ENCODE measurements around the gene SENP3. TPM values are rescaled to one million over a fixed set of nuclear protein-coding genes. Genes with fewer than 3 reads are reported as not detected.

The SENP3 gene
- total RNA-seq, 2 donors from 2014 or later = 71.5 to 82.3 TPM

DNA sequence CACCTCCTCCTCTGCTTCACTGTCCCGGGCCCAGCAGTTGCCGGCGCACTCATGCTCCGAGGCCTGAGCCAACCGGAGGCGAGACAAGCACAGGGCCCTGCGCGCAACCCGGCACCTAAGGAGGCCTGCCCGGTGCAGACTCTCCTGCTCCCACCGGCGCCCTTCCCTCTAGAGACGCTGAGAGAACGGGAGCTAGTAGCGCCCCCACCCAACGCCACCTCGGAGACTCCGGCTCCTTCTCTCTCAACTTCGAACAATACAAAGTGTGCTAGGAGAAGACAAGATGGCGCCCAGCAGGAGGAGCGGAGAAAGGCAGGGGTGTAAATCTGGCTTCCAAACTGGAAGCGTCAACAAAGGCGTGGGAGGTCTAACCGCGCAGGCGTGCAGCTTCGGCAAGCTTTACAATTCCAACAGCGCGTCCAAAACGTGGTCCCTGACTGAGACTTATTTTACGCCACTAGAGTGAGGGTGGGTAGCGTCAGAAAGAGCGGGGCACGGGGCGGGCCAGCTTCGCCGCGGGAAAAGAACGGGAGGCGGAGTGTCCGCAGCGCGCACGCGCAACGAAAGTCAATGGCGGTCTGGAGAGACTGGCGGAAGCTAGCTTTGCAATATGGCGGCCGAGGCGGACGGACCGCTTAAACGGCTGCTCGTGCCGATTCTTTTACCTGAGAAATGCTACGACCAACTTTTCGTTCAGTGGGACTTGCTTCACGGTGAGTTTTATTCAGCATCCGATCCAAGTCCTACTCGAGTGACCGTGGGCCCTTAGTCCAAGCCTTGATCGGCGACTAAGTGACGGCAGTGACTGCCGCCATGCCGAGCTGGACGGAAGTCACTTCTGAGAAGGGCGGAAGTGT lies 21.8 kb downstream of the SENP3 start, which contains the start of gene MPDU1:
Gene MPDU1, plus strand, starts transcription at position 600 of the 857 bp plus-strand sequence. Its CDS starts 11 bp downstream, at position 611.
- H3K4me1 ChIP-seq (ENCODE audit: control insufficient read depth, insufficient read depth, low read length) = peaks cover 3% of the 10 kb centered on the region
- DNase-seq = peak; percentile 99
- peaks cover 14% of the 10 kb centered on the region for H3K4me1 Mint-ChIP-seq
- TF ChIP-seq, protein P1, sequence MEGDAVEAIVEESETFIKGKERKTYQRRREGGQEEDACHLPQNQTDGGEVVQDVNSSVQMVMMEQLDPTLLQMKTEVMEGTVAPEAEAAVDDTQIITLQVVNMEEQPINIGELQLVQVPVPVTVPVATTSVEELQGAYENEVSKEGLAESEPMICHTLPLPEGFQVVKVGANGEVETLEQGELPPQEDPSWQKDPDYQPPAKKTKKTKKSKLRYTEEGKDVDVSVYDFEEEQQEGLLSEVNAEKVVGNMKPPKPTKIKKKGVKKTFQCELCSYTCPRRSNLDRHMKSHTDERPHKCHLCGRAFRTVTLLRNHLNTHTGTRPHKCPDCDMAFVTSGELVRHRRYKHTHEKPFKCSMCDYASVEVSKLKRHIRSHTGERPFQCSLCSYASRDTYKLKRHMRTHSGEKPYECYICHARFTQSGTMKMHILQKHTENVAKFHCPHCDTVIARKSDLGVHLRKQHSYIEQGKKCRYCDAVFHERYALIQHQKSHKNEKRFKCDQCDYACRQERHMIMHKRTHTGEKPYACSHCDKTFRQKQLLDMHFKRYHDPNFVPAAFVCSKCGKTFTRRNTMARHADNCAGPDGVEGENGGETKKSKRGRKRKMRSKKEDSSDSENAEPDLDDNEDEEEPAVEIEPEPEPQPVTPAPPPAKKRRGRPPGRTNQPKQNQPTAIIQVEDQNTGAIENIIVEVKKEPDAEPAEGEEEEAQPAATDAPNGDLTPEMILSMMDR (conservative IDR thresholded peaks at IDR 0.05) = no peak
- no peaks in the 10 kb centered on the region for H3K27me3 ChIP-seq (ENCODE audit: control insufficient read depth, insufficient read depth, low read length, poor library complexity, severe bottlenecking)
- peak within 1 kb of the TSS; percentile 100 for H3K27ac Mint-ChIP-seq
- peaks cover 24% of the 10 kb centered on the region for H3K36me3 Mint-ChIP-seq (ENCODE audit: low read depth)
- peaks cover 36% of the 10 kb centered on the region for H3K36me3 ChIP-seq (ENCODE audit: control insufficient read depth, insufficient read depth, low read length)
- peak within 1 kb of the TSS; percentile 98 for H3K27ac ChIP-seq (ENCODE audit: low read depth, low read length)
- no peaks in the 10 kb centered on the region for H3K9me3 Mint-ChIP-seq
- H3K9ac ChIP-seq (ENCODE audit: extremely low read depth, low read length, poor library complexity, severe bottlenecking) = peak within 1 kb of the TSS; percentile 95
- peak within 1 kb of the TSS; percentile 90 for H3K4me3 ChIP-seq (ENCODE audit: low read length)
- no peaks in the 10 kb centered on the region for H3K27me3 Mint-ChIP-seq (ENCODE audit: insufficient read depth)
- H3K4me3 Mint-ChIP-seq = peak within 1 kb of the TSS; percentile 79
- no peaks in the 10 kb centered on the region for H3K9me3 ChIP-seq (ENCODE audit: control insufficient read depth, low read length)
- 38 to 49% methylated on average over 53 to 69 of the region's 69 CpGs for WGBS, 2 experiments (ENCODE audit: insufficient coverage in 1 of 2, insufficient read length in 1 of 2)

DNA sequence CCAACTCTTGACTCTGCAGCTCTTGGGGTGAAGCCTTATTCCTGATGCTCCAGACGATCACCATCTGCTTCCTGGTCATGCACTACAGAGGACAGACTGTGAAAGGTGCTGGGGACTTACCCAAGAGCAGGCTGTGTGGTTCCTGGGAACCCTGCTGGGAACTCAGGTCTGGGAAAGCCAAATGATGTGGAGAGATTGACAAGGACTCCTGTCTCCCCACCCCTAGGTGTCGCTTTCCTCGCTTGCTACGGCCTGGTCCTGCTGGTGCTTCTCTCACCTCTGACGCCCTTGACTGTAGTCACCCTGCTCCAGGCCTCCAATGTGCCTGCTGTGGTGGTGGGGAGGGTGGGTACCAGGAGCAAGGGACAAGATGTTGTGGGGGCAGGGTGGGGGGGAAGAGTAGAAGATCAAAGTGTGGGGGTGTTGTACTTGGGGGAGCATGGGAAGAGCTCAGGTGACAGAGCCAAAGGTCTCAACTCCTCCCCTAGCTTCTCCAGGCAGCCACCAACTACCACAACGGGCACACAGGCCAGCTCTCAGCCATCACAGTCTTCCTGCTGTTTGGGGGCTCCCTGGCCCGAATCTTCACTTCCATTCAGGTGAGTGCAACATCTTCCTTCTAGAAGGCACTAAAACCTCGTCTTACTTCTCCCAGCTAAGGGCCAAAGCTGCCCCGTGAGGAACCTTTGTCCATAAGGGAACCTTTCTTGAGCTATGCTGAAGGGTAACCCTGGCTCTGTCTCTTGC lies 25.1 kb downstream of the SENP3 start:
- Mint-ChIP-seq H3K4me1 (peaks cover 28% of the 10 kb centered on the region), H3K36me3 (ENCODE audit: low read depth) (peaks cover 28% of the 10 kb centered on the region), H3K4me3 (no peak overlapping the region), H3K27ac (no peak overlapping the region), H3K27me3 (ENCODE audit: insufficient read depth) (no peaks in the 10 kb centered on the region), H3K9me3 (no peaks in the 10 kb centered on the region)
- Histone ChIP-seq H3K27me3 (ENCODE audit: control insufficient read depth, insufficient read depth, low read length, poor library complexity, severe bottlenecking) (no peaks in the 10 kb centered on the region), H3K4me1 (ENCODE audit: control insufficient read depth, insufficient read depth, low read length) (peaks cover 15% of the 10 kb centered on the region), H3K9ac (ENCODE audit: extremely low read depth, low read length, poor library complexity, severe bottlenecking) (no peak overlapping the region), H3K27ac (ENCODE audit: low read depth, low read length) (no peak overlapping the region), H3K36me3 (ENCODE audit: control insufficient read depth, insufficient read depth, low read length) (peaks cover 53% of the 10 kb centered on the region), H3K4me3 (ENCODE audit: low read length) (no peak overlapping the region), H3K9me3 (ENCODE audit: control insufficient read depth, low read length) (no peaks in the 10 kb centered on the region)
- TF ChIP-seq, protein P1 (conservative IDR thresholded peaks at IDR 0.05) = peak; percentile 61
- peak; percentile 88 for DNase-seq
- 82 to 86% methylated on average over 7 to 9 of the region's 9 CpGs for WGBS, 2 experiments (ENCODE audit: insufficient coverage in 1 of 2, insufficient read length in 1 of 2)

DNA sequence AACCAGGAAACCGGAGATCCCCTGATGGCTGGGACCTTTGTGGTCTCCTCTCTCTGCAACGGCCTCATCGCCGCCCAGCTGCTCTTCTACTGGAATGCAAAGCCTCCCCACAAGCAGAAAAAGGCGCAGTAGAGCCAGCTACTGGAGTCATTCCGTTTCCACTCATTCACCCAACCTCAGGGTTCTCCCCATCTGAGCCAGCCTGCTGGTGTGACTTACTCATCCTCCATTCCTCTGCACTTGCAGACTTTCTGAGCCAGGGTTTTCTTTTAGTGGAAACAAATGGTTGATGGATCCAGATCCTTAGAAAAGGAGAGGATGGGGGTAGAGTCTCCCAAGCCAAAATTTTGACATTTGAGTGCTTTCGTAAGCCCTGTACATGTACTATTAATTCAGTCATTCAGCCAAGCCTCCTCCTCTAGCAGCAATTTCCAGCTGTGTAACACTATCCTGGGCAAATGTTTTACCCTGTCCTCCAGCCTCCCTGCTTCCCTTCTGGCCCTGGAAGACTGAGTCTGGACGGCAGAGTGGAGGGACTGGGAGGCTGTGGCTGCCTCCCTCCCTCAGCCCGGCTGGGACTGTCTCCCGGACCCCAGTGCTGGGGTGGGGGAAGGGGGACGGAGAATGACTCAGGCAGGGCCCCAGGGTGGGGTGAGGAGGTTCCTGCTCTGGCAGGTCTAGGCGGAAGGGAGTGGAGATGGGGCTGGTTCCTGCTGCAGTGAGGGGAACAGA lies 25.9 kb downstream of the SENP3 start:
- H3K27me3 Mint-ChIP-seq (ENCODE audit: insufficient read depth) = no peaks in the 10 kb centered on the region
- DNase-seq = peak; percentile 51
- Histone ChIP-seq H3K9ac (ENCODE audit: extremely low read depth, low read length, poor library complexity, severe bottlenecking) (no peak overlapping the region), H3K4me3 (ENCODE audit: low read length) (no peak overlapping the region), H3K27me3 (ENCODE audit: control insufficient read depth, insufficient read depth, low read length, poor library complexity, severe bottlenecking) (no peaks in the 10 kb centered on the region), H3K36me3 (ENCODE audit: control insufficient read depth, insufficient read depth, low read length) (peaks cover 55% of the 10 kb centered on the region), H3K9me3 (ENCODE audit: control insufficient read depth, low read length) (no peaks in the 10 kb centered on the region), H3K27ac (ENCODE audit: low read depth, low read length) (no peak overlapping the region), H3K4me1 (ENCODE audit: control insufficient read depth, insufficient read depth, low read length) (peaks cover 15% of the 10 kb centered on the region)
- WGBS, 2 experiments (ENCODE audit: insufficient coverage in 1 of 2, insufficient read length in 1 of 2) = 72 to 84% methylated on average over 5 to 12 of the region's 12 CpGs
- peak overlapping the region; percentile 53 for H3K4me3 Mint-ChIP-seq
- H3K36me3 Mint-ChIP-seq (ENCODE audit: low read depth) = peaks cover 32% of the 10 kb centered on the region
- H3K27ac Mint-ChIP-seq = no peak overlapping the region
- H3K9me3 Mint-ChIP-seq = no peaks in the 10 kb centered on the region
- TF ChIP-seq, protein P1 (conservative IDR thresholded peaks at IDR 0.05) = no peak
- peaks cover 24% of the 10 kb centered on the region for H3K4me1 Mint-ChIP-seq
